ENCODE results near the gene THBS4. TPM values are rescaled to one million over a fixed set of nuclear protein-coding genes. Genes with fewer than 3 reads are reported as not detected.

Gene THBS4
- total RNA-seq, 1 donor from 2014 or later: 0.29 TPM

- no peak overlapping the region for H3K4me3 ChIP-seq (ENCODE audit: low read depth, low read length)
- TF ChIP-seq CTCF (conservative IDR thresholded peaks at IDR 0.05; ENCODE audit: low read depth, low read length): no peak
- DNase-seq (ENCODE audit: low read depth): no peak
Observed at GRCh38 chr5:80002677-80003076, 32.5 kb upstream of the THBS4 start.

GRCh38 chr5:80008995-80009765 lies 26.0 kb upstream of the THBS4 start:
- no peak for TF ChIP-seq CTCF (conservative IDR thresholded peaks at IDR 0.05; ENCODE audit: low read depth, low read length)
- no peak for DNase-seq (ENCODE audit: low read depth)
- H3K4me3 ChIP-seq (ENCODE audit: low read depth, low read length): no peak overlapping the region

- DNase-seq (ENCODE audit: low read depth): no peak
- TF ChIP-seq CTCF (conservative IDR thresholded peaks at IDR 0.05; ENCODE audit: low read depth, low read length): no peak
- H3K4me3 ChIP-seq (ENCODE audit: low read depth, low read length): no peak overlapping the region
Observed at GRCh38 chr5:80010754-80011392, 24.3 kb upstream of the THBS4 start.

GRCh38 chr5:80025069-80025468 lies 10.1 kb upstream of the THBS4 start:
- DNase-seq (ENCODE audit: low read depth): no peak
- no peak for TF ChIP-seq CTCF (conservative IDR thresholded peaks at IDR 0.05; ENCODE audit: low read depth, low read length)
- no peak overlapping the region for H3K4me3 ChIP-seq (ENCODE audit: low read depth, low read length)

- no peak overlapping the region for H3K4me3 ChIP-seq (ENCODE audit: low read depth, low read length)
- no peak for DNase-seq (ENCODE audit: low read depth)
- TF ChIP-seq CTCF (conservative IDR thresholded peaks at IDR 0.05; ENCODE audit: low read depth, low read length): no peak
Observed at GRCh38 chr5:80026841-80027240, 8.3 kb upstream of the THBS4 start.

- DNase-seq (ENCODE audit: low read depth): no peak
- no peak for TF ChIP-seq CTCF (conservative IDR thresholded peaks at IDR 0.05; ENCODE audit: low read depth, low read length)
Observed at GRCh38 chr5:80031109-80031508, 4.0 kb upstream of the THBS4 start.

More at GRCh38 chr5:80031109-80031508, 4.0 kb upstream of the THBS4 start:
- no peak overlapping the region for H3K4me3 ChIP-seq (ENCODE audit: low read depth, low read length)
